GM23338 (cell line): ENCODE data around the gene TMEM139.

Experiments
- CREB1 ChIP-seq: fragments of 250-450 bp; sonication (Bioruptor Pico); IDR thresholded peaks from 2 replicates; pipeline ENCODE4 v1.5.0; 2020; ENCODE audit warnings: low read depth, mild to moderate bottlenecking, moderate library complexity
- EZH2 ChIP-seq: fragments of 200-600 bp; sonication (generic); IDR thresholded peaks from one replicate; pipeline ENCODE4 v1.8.0; 2017; ENCODE audit warnings: antibody characterized with exemption, mild to moderate bottlenecking, low read depth; ENCODE audit not compliant: unreplicated experiment
- EZH2phosphoT487 ChIP-seq: fragments of 200-600 bp; sonication (generic); IDR thresholded peaks from one replicate; pipeline ENCODE4 v1.8.1; 2018; ENCODE audit warnings: antibody characterized with exemption; ENCODE audit not compliant: unreplicated experiment
- JUNB ChIP-seq: IDR thresholded peaks from one replicate; pipeline ENCODE4 v1.6.1; 2016; ENCODE audit warnings: antibody characterized with exemption; ENCODE audit not compliant: unreplicated experiment
- NANOG ChIP-seq: IDR thresholded peaks from 2 replicates; pipeline ENCODE4 v1.6.1; 2016; ENCODE audit warnings: antibody characterized with exemption, borderline replicate concordance
- POLR2AphosphoS5 ChIP-seq: IDR thresholded peaks from 2 replicates; pipeline ENCODE4 v1.6.1; 2016; ENCODE audit warnings: antibody characterized with exemption, low read depth
- STAT1 ChIP-seq: IDR thresholded peaks from one replicate; pipeline ENCODE4 v1.6.1; 2016; ENCODE audit warnings: antibody characterized with exemption; ENCODE audit not compliant: unreplicated experiment
- ZNF114 ChIP-seq: fragments of 250-450 bp; sonication (Bioruptor Pico); IDR thresholded peaks from 2 replicates; pipeline ENCODE4 v1.5.0; 2020; ENCODE audit warnings: mild to moderate bottlenecking, moderate library complexity
- ZNF331 ChIP-seq: fragments of 250-450 bp; sonication (Bioruptor Pico); IDR thresholded peaks from 2 replicates; pipeline ENCODE4 v1.5.0; 2020; ENCODE audit warnings: low read depth, mild to moderate bottlenecking, moderate library complexity
- TF ChIP-seq, protein P1 (sequence below): IDR thresholded peaks from 2 replicates; pipeline ENCODE4 v1.6.1; 2016; ENCODE audit warnings: antibody characterized with exemption
- TF ChIP-seq, protein P2 (sequence below): IDR thresholded peaks from one replicate; pipeline ENCODE4 v1.6.1; 2018; ENCODE audit warnings: antibody characterized with exemption; ENCODE audit not compliant: unreplicated experiment
- TF ChIP-seq, protein P3 (sequence below), 2 experiments: fragments of 200-600 bp in 1 of 2; sonication (generic) in 1 of 2; conservative IDR thresholded peaks; 2 replicates each; pipeline versions ENCODE4 v1.5.1 to v1.6.1; 2016 to 2017; ENCODE audit warnings: antibody characterized with exemption in 2 of 2, low read depth in 2 of 2, mild to moderate bottlenecking in 2 of 2, moderate library complexity in 1 of 2
- TF ChIP-seq, protein P4 (sequence below): fragments of 250-450 bp; sonication (Bioruptor Pico); IDR thresholded peaks from 2 replicates; pipeline ENCODE4 v1.5.0; 2020; ENCODE audit warnings: mild to moderate bottlenecking, moderate library complexity

DNA sequence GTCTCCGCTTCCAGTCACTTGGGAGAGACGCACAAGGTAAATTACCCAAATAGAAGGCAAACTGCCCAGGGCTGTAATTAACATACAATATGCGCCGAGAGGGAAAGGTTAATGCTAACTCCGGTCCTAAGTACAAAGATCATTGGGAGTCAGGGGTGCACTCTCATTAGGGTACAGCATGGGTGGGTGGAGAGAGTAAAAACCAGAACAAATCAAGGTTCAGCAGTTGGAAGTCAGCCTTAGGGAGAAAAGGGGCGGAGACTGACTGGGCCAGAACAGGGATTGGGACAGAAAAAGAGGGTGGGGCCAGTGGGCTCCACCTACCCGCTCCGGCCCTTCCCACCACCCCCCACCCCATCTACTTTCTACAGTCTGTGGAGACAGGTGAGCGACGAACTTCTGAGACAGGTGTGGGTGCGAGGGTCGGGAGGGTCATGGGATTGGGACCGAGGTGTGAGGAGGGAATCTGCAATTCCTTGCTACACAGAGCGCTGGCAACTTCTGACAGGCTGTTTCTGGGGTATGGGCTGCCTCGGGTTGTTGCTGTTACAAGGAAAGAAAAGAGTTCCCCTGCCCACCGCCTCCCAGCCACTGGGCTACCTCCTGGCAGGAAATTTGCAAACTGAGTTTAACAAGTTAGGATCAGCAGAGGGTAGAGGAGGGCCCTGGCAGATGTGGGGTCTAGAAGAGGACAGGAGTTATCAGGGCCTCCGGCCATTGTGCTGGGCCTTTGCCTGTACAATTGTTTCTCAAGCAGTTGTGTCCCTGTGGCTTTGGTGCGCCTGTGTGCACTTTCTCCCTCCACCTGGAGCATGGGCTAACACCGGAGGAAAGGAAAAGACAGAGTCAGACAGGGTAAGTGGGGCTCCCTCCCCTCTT is at the start of gene TMEM139:
- TF ChIP-seq, protein P1, sequence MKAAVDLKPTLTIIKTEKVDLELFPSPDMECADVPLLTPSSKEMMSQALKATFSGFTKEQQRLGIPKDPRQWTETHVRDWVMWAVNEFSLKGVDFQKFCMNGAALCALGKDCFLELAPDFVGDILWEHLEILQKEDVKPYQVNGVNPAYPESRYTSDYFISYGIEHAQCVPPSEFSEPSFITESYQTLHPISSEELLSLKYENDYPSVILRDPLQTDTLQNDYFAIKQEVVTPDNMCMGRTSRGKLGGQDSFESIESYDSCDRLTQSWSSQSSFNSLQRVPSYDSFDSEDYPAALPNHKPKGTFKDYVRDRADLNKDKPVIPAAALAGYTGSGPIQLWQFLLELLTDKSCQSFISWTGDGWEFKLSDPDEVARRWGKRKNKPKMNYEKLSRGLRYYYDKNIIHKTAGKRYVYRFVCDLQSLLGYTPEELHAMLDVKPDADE = no peak
- TF ChIP-seq, protein P2, sequence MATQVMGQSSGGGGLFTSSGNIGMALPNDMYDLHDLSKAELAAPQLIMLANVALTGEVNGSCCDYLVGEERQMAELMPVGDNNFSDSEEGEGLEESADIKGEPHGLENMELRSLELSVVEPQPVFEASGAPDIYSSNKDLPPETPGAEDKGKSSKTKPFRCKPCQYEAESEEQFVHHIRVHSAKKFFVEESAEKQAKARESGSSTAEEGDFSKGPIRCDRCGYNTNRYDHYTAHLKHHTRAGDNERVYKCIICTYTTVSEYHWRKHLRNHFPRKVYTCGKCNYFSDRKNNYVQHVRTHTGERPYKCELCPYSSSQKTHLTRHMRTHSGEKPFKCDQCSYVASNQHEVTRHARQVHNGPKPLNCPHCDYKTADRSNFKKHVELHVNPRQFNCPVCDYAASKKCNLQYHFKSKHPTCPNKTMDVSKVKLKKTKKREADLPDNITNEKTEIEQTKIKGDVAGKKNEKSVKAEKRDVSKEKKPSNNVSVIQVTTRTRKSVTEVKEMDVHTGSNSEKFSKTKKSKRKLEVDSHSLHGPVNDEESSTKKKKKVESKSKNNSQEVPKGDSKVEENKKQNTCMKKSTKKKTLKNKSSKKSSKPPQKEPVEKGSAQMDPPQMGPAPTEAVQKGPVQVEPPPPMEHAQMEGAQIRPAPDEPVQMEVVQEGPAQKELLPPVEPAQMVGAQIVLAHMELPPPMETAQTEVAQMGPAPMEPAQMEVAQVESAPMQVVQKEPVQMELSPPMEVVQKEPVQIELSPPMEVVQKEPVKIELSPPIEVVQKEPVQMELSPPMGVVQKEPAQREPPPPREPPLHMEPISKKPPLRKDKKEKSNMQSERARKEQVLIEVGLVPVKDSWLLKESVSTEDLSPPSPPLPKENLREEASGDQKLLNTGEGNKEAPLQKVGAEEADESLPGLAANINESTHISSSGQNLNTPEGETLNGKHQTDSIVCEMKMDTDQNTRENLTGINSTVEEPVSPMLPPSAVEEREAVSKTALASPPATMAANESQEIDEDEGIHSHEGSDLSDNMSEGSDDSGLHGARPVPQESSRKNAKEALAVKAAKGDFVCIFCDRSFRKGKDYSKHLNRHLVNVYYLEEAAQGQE = no peak
- TF ChIP-seq, protein P3, sequence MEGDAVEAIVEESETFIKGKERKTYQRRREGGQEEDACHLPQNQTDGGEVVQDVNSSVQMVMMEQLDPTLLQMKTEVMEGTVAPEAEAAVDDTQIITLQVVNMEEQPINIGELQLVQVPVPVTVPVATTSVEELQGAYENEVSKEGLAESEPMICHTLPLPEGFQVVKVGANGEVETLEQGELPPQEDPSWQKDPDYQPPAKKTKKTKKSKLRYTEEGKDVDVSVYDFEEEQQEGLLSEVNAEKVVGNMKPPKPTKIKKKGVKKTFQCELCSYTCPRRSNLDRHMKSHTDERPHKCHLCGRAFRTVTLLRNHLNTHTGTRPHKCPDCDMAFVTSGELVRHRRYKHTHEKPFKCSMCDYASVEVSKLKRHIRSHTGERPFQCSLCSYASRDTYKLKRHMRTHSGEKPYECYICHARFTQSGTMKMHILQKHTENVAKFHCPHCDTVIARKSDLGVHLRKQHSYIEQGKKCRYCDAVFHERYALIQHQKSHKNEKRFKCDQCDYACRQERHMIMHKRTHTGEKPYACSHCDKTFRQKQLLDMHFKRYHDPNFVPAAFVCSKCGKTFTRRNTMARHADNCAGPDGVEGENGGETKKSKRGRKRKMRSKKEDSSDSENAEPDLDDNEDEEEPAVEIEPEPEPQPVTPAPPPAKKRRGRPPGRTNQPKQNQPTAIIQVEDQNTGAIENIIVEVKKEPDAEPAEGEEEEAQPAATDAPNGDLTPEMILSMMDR (conservative IDR thresholded peaks at IDR 0.05; ENCODE audit: low read depth in 2 of 2) = no peak
- TF ChIP-seq POLR2AphosphoS5 = 0 out of 2 replicates have a peak, but pooled peaks have one; percentile 53
- no peak for TF ChIP-seq NANOG
- TF ChIP-seq EZH2 = no peak
- TF ChIP-seq CREB1 = no peak
- TF ChIP-seq EZH2phosphoT487 = no peak
- no peak for TF ChIP-seq JUNB
- no peak for TF ChIP-seq STAT1
- TF ChIP-seq, protein P4, sequence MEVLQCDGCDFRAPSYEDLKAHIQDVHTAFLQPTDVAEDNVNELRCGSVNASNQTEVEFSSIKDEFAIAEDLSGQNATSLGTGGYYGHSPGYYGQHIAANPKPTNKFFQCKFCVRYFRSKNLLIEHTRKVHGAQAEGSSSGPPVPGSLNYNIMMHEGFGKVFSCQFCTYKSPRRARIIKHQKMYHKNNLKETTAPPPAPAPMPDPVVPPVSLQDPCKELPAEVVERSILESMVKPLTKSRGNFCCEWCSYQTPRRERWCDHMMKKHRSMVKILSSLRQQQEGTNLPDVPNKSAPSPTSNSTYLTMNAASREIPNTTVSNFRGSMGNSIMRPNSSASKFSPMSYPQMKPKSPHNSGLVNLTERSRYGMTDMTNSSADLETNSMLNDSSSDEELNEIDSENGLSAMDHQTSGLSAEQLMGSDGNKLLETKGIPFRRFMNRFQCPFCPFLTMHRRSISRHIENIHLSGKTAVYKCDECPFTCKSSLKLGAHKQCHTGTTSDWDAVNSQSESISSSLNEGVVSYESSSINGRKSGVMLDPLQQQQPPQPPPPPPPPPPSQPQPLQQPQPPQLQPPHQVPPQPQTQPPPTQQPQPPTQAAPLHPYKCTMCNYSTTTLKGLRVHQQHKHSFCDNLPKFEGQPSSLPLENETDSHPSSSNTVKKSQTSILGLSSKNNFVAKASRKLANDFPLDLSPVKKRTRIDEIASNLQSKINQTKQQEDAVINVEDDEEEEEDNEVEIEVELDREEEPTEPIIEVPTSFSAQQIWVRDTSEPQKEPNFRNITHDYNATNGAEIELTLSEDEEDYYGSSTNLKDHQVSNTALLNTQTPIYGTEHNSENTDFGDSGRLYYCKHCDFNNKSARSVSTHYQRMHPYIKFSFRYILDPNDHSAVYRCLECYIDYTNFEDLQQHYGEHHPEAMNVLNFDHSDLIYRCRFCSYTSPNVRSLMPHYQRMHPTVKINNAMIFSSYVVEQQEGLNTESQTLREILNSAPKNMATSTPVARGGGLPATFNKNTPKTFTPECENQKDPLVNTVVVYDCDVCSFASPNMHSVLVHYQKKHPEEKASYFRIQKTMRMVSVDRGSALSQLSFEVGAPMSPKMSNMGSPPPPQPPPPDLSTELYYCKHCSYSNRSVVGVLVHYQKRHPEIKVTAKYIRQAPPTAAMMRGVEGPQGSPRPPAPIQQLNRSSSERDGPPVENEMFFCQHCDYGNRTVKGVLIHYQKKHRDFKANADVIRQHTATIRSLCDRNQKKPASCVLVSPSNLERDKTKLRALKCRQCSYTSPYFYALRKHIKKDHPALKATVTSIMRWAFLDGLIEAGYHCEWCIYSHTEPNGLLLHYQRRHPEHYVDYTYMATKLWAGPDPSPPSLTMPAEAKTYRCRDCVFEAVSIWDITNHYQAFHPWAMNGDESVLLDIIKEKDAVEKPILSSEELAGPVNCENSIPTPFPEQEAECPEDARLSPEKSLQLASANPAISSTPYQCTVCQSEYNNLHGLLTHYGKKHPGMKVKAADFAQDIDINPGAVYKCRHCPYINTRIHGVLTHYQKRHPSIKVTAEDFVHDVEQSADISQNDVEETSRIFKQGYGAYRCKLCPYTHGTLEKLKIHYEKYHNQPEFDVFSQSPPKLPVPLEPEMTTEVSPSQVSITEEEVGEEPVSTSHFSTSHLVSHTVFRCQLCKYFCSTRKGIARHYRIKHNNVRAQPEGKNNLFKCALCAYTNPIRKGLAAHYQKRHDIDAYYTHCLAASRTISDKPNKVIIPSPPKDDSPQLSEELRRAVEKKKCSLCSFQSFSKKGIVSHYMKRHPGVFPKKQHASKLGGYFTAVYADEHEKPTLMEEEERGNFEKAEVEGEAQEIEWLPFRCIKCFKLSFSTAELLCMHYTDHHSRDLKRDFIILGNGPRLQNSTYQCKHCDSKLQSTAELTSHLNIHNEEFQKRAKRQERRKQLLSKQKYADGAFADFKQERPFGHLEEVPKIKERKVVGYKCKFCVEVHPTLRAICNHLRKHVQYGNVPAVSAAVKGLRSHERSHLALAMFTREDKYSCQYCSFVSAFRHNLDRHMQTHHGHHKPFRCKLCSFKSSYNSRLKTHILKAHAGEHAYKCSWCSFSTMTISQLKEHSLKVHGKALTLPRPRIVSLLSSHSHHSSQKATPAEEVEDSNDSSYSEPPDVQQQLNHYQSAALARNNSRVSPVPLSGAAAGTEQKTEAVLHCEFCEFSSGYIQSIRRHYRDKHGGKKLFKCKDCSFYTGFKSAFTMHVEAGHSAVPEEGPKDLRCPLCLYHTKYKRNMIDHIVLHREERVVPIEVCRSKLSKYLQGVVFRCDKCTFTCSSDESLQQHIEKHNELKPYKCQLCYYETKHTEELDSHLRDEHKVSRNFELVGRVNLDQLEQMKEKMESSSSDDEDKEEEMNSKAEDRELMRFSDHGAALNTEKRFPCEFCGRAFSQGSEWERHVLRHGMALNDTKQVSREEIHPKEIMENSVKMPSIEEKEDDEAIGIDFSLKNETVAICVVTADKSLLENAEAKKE = no peak
- no peak for TF ChIP-seq ZNF114
- TF ChIP-seq ZNF331 (CRISPR knock-in tag) = no peak
